ENCODE results near the gene WNT7B.

- TF ChIP-seq, protein P1, sequence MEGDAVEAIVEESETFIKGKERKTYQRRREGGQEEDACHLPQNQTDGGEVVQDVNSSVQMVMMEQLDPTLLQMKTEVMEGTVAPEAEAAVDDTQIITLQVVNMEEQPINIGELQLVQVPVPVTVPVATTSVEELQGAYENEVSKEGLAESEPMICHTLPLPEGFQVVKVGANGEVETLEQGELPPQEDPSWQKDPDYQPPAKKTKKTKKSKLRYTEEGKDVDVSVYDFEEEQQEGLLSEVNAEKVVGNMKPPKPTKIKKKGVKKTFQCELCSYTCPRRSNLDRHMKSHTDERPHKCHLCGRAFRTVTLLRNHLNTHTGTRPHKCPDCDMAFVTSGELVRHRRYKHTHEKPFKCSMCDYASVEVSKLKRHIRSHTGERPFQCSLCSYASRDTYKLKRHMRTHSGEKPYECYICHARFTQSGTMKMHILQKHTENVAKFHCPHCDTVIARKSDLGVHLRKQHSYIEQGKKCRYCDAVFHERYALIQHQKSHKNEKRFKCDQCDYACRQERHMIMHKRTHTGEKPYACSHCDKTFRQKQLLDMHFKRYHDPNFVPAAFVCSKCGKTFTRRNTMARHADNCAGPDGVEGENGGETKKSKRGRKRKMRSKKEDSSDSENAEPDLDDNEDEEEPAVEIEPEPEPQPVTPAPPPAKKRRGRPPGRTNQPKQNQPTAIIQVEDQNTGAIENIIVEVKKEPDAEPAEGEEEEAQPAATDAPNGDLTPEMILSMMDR (IDR thresholded peaks at IDR 0.05): no peak
- TF ChIP-seq POLR2A (IDR thresholded peaks at IDR 0.05): no peak
- no peak for TF ChIP-seq POLR2AphosphoS5 (IDR thresholded peaks at IDR 0.05)
- TF ChIP-seq EP300 (IDR thresholded peaks at IDR 0.05): no peak
Measured at GRCh38 chr22:45879552-45879949, 97.4 kb downstream of the WNT7B start.
